GM20000 (cell line): ENCODE results near the gene SCARB1.

ENCODE experiments used
- DNase-seq: peaks from one replicate; pipeline ENCODE4 v3.0.0; 2012; ENCODE audit warnings: low spot score
- CTCF ChIP-seq: IDR thresholded peaks from 2 replicates; pipeline ENCODE4 v1.5.1; 2012; ENCODE audit warnings: mild to moderate bottlenecking, control low read depth; ENCODE audit errors: extremely low read depth, missing control alignments

SCARB1 gene

DNA sequence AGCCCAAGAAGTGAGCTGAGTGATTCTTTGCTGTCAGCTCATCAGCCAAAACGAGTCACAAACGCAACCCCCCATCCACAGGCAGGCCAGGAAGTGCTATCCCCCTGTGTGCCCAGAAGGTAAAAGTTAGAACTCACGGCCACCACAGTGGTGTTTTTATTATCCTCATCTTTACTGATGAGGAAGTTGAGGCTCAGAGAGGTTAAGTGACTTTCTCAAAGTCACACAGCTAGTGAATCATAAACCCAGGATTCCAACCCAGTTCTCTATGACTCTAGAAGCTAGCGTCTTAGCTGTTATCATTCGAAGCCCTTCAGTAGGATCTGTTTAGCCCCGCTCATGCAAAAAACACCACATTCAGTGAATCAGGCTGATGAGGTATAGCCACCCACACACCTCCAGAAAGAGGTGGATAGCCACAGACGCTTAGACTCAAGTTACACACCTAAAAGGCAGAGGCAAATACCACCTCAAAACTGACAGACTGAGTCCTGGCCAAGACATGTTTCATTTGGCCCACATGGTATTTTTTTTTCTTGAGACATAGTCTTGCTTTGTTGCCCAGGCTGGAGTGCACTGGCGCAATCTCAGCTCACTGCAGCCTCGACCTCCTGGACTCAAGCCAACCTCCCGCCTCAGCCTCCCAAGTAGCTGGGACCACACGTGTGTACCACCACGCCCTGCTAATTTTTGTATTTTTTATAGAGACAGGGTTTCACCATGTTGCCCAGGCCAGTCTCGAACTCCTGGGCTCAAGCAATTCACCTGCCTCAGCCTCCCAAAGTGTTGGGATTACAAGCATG, 100.7 kb downstream of the SCARB1 start:
- DNase-seq: no peak
- TF ChIP-seq CTCF: no peak

DNA sequence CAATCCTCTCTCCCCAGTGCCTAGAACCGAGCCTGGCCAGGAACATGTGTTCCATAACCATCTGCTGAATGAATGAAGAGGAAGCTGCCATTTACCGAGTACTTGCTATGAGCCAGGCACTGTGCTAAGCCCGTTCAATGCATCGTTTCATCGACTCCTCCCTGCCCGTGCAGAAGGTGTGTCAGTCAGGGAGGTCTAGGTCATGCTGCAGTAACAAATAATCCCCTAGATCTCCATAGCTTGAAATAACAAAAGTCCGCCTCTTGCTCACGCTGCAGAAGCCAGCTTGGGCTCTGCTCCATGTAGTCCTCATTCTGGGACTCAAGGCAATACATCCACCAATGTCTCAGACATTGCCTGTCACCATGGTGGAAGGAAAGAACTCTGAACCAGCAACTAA, 101.3 kb downstream of the SCARB1 start:
- no peak for DNase-seq
- TF ChIP-seq CTCF: no peak

GRCh38 chr12:124761871-124762270, 101.8 kb downstream of the SCARB1 start:
- no peak for DNase-seq
- TF ChIP-seq CTCF: no peak

DNA sequence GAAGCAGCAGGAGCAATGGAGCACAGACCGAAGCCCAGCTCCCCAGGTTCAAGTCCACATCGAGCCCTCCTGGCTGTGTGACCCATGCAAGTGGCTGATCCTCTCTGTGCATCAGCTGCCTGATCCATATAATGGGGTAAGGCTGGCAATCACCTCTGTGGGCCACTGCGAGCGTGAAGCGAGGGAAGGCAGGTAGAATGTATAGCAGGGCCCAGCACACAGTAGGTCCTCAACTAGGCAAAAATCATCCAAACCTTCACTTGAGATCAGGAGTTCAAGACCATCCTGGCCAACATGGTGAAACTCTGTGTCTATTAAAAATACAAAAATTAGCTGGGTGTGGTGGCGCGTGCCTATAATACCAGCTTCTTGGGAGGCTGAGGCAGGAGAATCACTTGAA, 102.6 kb downstream of the SCARB1 start:
- no peak for DNase-seq
- TF ChIP-seq CTCF: no peak

GRCh38 chr12:124760560-124760959, 103.1 kb downstream of the SCARB1 start:
- TF ChIP-seq CTCF: no peak
- DNase-seq: no peak

- TF ChIP-seq CTCF: no peak
- no peak for DNase-seq
Measured at GRCh38 chr12:124759841-124760503, 103.7 kb downstream of the SCARB1 start.

GRCh38 chr12:124758266-124759220, 105.1 kb downstream of the SCARB1 start:
- DNase-seq: no peak

More at GRCh38 chr12:124758266-124759220, 105.1 kb downstream of the SCARB1 start:
- no peak for TF ChIP-seq CTCF
